Uterus (tissue), 4 donors: ENCODE data around the gene HEG1. TPM values are rescaled to one million over a fixed set of nuclear protein-coding genes. Genes with fewer than 3 reads are reported as not detected.

Source experiments
- DNase-seq, 2 donors: peaks; one replicate each; pipeline ENCODE4 v3.0.0-alpha.2; 2019 to 2020
- H3K27ac ChIP-seq, 2 donors: fragments of 200-600 bp; sonication (generic); 1 replicate in 1 of 2; 2 replicates in 1 of 2; pipeline ENCODE4 v1.5.1; 2016 to 2018
- H3K27me3 ChIP-seq, 2 donors: fragments of 200-600 bp; sonication (generic); one replicate each; pipeline ENCODE4 v1.5.1; 2018 to 2019; ENCODE audit warnings: control low read depth in 1 of 2
- H3K36me3 ChIP-seq, 2 donors: fragments of 200-600 bp; sonication (generic); one replicate each; pipeline ENCODE4 v1.5.1; 2019; ENCODE audit warnings: control low read depth in 1 of 2
- H3K4me1 ChIP-seq, 2 donors: fragments of 200-600 bp; sonication (generic); one replicate each; pipeline ENCODE4 v1.5.1; 2018 to 2019; ENCODE audit warnings: control low read depth in 1 of 2
- H3K4me3 ChIP-seq, 2 donors: fragments of 200-600 bp; sonication (generic); 1 replicate in 1 of 2; 2 replicates in 1 of 2; pipeline ENCODE4 v1.5.1; 2018 to 2019; ENCODE audit warnings: mild to moderate bottlenecking in 1 of 2
- H3K9me3 ChIP-seq, 2 donors: fragments of 200-600 bp; sonication (generic); one replicate each; pipeline ENCODE4 v1.5.1; 2019; ENCODE audit warnings: control low read depth in 1 of 2
- POLR2A ChIP-seq, 2 donors: fragments of 450-650 bp; IDR thresholded peaks; one replicate each; pipeline ENCODE4 v1.6.1; 2016; ENCODE audit warnings: antibody characterized with exemption in 2 of 2, mild to moderate bottlenecking in 1 of 2, moderate library complexity in 1 of 2
- intact Hi-C: fragments of 100-400 bp; cut with DNase I; formaldehyde crosslinking; loops from one replicate; pipeline ENCODE4 v1.15.1; 2023; ENCODE audit warnings: low total_unique reads
- total RNA-seq, 4 donors: library from RNA; depleted of rRNA in 3 of 4; stranded (reverse); fragments of >200 nt in 3 of 4; gene quantifications; one replicate each; pipeline versions ENCODE4 v1.1.0 to v1.2.4, GENCODE V29; 2014 to 2023
- TF ChIP-seq, protein P1 (sequence below), 4 experiments: fragments of 200-600 bp in 2 of 4; fragments of 450-650 bp in 2 of 4; sonication (generic) in 2 of 4; IDR thresholded peaks; one replicate each; pipeline ENCODE4 v1.5.1; 2016 to 2019; ENCODE audit warnings: antibody characterized with exemption in 4 of 4, mild to moderate bottlenecking in 2 of 4, moderate library complexity in 1 of 4
- donor health status: DM: yes; HTN: yes; CAD: no.

HEG1 gene
- total RNA-seq, 4 donors from 2014 or later, result 64.8 to 97.0 (median 71.7) TPM

DNA sequence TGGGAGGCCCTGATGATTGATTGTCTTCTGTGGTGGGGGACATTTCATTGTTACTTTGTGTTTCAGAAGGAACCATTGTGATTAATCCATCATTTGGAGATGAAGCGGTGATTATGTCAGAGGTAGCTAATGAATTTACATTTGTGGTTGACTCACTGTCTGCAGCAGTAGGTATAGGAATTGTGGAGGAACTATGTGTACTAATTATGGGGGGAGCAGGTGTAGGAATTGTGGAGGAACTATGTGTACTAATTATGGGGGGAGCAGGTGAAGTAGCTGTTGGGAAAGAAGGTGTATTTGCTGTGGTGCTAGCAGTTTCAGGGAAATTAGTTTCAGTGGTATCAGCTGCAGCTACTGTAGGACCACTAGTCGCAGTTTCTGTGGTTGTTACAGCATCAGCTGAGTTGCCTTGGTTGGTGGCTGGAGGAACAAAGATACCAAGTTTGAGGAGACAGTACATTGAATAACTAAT, 128.2 kb downstream of the HEG1 start:
- Histone ChIP-seq H3K36me3 (no peaks in the 10 kb centered on the region), H3K4me3 (no peak overlapping the region), H3K27ac (no peak overlapping the region), H3K9me3 (no peaks in the 10 kb centered on the region), H3K27me3 (no peaks in the 10 kb centered on the region), H3K4me1 (no peaks in the 10 kb centered on the region)
- intact Hi-C loops, result no loop called here
- DNase-seq, result no peak
- TF ChIP-seq POLR2A (IDR thresholded peaks at IDR 0.05), result no peak
- TF ChIP-seq, protein P1, sequence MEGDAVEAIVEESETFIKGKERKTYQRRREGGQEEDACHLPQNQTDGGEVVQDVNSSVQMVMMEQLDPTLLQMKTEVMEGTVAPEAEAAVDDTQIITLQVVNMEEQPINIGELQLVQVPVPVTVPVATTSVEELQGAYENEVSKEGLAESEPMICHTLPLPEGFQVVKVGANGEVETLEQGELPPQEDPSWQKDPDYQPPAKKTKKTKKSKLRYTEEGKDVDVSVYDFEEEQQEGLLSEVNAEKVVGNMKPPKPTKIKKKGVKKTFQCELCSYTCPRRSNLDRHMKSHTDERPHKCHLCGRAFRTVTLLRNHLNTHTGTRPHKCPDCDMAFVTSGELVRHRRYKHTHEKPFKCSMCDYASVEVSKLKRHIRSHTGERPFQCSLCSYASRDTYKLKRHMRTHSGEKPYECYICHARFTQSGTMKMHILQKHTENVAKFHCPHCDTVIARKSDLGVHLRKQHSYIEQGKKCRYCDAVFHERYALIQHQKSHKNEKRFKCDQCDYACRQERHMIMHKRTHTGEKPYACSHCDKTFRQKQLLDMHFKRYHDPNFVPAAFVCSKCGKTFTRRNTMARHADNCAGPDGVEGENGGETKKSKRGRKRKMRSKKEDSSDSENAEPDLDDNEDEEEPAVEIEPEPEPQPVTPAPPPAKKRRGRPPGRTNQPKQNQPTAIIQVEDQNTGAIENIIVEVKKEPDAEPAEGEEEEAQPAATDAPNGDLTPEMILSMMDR (IDR thresholded peaks at IDR 0.05), result no peak

DNA sequence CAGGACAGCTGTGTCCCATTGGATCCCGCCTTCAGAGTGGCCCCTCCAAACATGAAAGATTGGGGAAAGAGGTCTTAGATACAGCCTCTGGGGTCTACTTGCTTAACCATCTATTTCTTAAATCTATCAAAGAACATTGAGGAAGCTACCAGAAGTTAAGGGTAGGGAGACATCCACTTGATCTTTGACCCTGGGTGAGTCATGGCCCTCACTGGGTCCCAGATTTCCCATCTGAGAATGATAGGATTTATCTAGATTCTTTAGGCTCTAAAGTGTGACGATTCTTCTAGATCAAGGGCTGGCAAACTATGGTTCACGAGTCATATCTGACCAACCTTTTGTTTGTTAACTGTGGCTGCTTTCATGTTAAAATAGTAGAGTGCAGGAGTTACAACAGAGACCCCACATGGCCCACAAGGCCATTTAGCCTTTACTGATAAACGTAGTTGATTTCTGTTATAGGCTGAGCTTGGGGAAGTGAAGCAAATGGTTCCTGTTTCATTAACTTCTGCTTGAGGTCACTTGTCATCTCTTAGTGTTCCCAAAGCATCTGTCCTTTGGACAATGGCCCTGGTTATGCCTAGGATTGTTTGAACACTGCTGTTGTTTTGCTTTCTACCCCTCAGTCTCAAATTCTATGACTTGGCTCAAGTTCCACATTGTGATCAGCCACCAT, 129.2 kb downstream of the HEG1 start:
- DNase-seq, result no peak
- H3K36me3 ChIP-seq, result no peaks in the 10 kb centered on the region
- no peak overlapping the region for H3K4me3 ChIP-seq
- no peaks in the 10 kb centered on the region for H3K27me3 ChIP-seq
- no peak overlapping the region for H3K27ac ChIP-seq
- TF ChIP-seq POLR2A (IDR thresholded peaks at IDR 0.05), result no peak
- TF ChIP-seq, protein P1 (IDR thresholded peaks at IDR 0.05), result no peak
- no peaks in the 10 kb centered on the region for H3K4me1 ChIP-seq
- intact Hi-C loops, result no loop called here
- H3K9me3 ChIP-seq, result no peaks in the 10 kb centered on the region

DNA sequence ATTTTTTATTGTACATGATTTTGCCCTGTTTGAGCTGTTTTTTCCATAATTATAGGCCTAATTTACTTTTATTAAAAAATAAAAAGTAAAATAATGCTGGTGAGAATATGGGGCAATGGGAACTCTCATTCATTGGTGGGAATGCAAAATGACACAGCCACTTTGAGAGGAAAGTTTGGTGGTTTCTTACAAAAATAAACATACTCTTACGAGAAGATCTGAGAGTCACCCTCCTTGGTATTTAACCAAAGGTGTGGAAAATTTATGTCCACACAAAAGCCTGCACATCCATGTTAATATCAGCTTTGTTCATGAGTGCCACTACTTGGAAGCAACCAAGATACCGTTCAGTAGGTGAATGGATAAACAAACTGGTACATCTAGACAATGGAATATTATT, 131.1 kb downstream of the HEG1 start:
- intact Hi-C loops, result no loop called here

DNA sequence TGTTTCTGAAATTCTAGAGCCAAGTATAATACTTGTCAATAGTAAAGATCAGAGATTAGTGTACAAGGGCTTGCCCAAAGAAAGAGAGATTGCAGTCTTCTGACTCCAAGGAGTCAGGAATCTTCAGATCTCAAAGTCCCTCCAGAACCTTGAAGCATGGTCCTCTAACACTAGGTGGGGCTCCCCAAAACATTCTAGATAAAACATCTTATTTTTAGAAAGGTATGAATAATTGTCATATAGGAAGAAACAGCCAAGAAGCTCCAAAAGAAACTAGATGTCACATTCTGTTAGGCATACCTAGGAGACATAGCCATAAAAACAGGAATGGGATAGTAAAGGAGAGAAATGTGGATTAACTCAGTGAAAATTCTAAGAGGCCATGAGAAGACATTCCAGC, 132.0 kb downstream of the HEG1 start:
- intact Hi-C loops, result no loop called here
- Histone ChIP-seq H3K9me3 (no peaks in the 10 kb centered on the region), H3K4me3 (no peak overlapping the region), H3K36me3 (no peaks in the 10 kb centered on the region), H3K27me3 (no peaks in the 10 kb centered on the region), H3K27ac (no peak overlapping the region), H3K4me1 (no peaks in the 10 kb centered on the region)
- no peak for DNase-seq
- TF ChIP-seq, protein P1 (IDR thresholded peaks at IDR 0.05), result no peak
- TF ChIP-seq POLR2A (IDR thresholded peaks at IDR 0.05), result no peak

More for the DNA sequence above, 131.1 kb downstream of the HEG1 start:
- no peak overlapping the region for H3K27ac ChIP-seq
- no peak for TF ChIP-seq POLR2A (IDR thresholded peaks at IDR 0.05)
- TF ChIP-seq, protein P1 (IDR thresholded peaks at IDR 0.05), result no peak
- no peaks in the 10 kb centered on the region for H3K4me1 ChIP-seq
- H3K27me3 ChIP-seq, result no peaks in the 10 kb centered on the region
- H3K9me3 ChIP-seq, result no peaks in the 10 kb centered on the region
- H3K36me3 ChIP-seq, result no peaks in the 10 kb centered on the region
- DNase-seq, result no peak
- no peak overlapping the region for H3K4me3 ChIP-seq

DNA sequence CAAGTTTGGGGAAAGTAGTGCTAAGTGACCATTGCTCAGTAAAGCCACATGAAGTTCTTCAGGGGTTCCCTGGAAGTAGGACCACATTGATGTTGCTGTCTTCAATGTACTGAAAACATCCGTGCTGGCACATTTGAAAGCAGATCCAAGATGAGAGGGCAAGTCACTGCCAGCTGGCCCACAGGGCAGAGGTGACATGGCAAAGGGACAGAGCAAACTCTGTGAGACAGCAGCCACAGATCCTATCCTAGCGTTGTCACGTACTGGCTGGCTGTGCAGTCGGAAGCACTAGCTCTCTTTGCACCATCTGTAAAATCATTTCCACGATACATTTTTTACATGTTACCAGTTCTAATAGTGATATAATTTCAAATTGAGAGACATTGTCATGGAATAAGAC, 135.1 kb downstream of the HEG1 start:
- H3K4me3 ChIP-seq, result no peak overlapping the region
- intact Hi-C loops, result no loop called here
- DNase-seq, result no peak
- H3K9me3 ChIP-seq, result no peaks in the 10 kb centered on the region
- no peaks in the 10 kb centered on the region for H3K27me3 ChIP-seq
- H3K27ac ChIP-seq, result no peak overlapping the region
- no peaks in the 10 kb centered on the region for H3K4me1 ChIP-seq
- no peak for TF ChIP-seq POLR2A (IDR thresholded peaks at IDR 0.05)
- TF ChIP-seq, protein P1 (IDR thresholded peaks at IDR 0.05), result no peak
- no peaks in the 10 kb centered on the region for H3K36me3 ChIP-seq
